Stomach smooth muscle (tissue), 2 donors: ENCODE measurements around the gene POLR2M.

Experiments used
- H3K27ac ChIP-seq: one replicate; pipeline ENCODE4 v1.7.0; 2013; ENCODE audit warnings: mild to moderate bottlenecking, low read length, inconsistent platforms
- H3K27me3 ChIP-seq, 2 donors: one replicate each; pipeline ENCODE4 v1.7.0; 2013; ENCODE audit warnings: low read length in 2 of 2; ENCODE audit not compliant: insufficient read depth in 2 of 2, control insufficient read depth in 1 of 2
- H3K36me3 ChIP-seq, 2 donors: one replicate each; pipeline ENCODE4 v1.7.0; 2013; ENCODE audit warnings: low read length in 2 of 2; ENCODE audit not compliant: control insufficient read depth in 2 of 2, insufficient read depth in 2 of 2
- H3K4me1 ChIP-seq: one replicate; pipeline ENCODE4 v1.7.0; 2013; ENCODE audit warnings: low read length; ENCODE audit not compliant: control insufficient read depth, insufficient read depth
- H3K4me3 ChIP-seq, 2 donors: one replicate each; pipeline ENCODE4 v1.7.0; 2013; ENCODE audit warnings: low read length in 2 of 2
- H3K9ac ChIP-seq, 2 donors: one replicate each; pipeline ENCODE4 v1.7.0; 2013; ENCODE audit warnings: low read length in 2 of 2, mild to moderate bottlenecking in 1 of 2
- H3K9me3 ChIP-seq, 2 donors: one replicate each; pipeline ENCODE4 v1.7.0; 2013; ENCODE audit warnings: low read length in 2 of 2; ENCODE audit not compliant: control insufficient read depth in 2 of 2
- donor health status: healthy.
- donor health status: Pancreatic carcinoma.

The POLR2M gene

DNA sequence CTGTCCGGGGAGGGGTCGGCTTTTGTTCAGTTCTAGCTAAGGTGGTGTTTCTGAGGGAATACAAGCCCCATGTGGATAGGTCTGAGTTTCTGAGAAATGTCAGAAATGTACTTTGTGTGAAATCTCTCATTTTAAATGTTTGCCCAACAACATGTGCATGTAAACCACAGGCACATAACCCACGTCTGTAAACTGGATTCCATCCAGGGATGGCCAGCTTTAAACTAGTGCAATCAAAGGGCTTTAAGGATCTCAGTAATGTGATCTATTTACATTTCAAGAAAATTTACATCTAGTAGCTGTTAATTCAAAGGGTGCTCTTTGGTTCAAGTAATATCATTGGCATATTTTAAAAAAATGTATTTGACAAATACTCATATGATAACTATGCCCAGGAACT lies 52.0 kb downstream of the POLR2M start:
- Histone ChIP-seq H3K36me3 (no peaks in the 10 kb centered on the region), H3K27ac (no peak overlapping the region), H3K9ac (no peak overlapping the region), H3K4me1 (no peaks in the 10 kb centered on the region), H3K27me3 (no peaks in the 10 kb centered on the region), H3K9me3 (no peaks in the 10 kb centered on the region), H3K4me3 (no peak overlapping the region)

DNA sequence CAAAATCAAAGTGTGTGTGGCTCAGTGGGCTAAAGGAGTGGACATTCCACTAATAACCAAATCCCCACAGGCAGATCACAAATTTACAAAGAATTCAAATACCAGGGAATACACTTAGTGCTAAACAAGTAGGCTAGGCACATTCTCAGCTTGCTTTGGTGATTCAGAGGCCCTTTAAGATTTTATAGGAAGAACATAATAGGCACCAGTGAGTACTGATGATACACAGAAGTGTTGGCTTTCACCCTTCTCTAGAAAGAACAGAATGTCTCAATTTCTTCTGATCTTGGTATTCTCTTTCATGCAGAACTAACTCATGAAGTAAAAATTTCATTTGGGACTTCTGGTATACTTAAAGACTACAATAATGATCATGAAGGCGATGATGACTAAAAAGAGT lies 55.0 kb downstream of the POLR2M start:
- no peak overlapping the region for H3K9ac ChIP-seq
- no peaks in the 10 kb centered on the region for H3K9me3 ChIP-seq
- no peaks in the 10 kb centered on the region for H3K4me1 ChIP-seq
- H3K27me3 ChIP-seq, result no peaks in the 10 kb centered on the region
- H3K4me3 ChIP-seq, result no peak overlapping the region
- no peak overlapping the region for H3K27ac ChIP-seq
- H3K36me3 ChIP-seq, result no peaks in the 10 kb centered on the region

DNA sequence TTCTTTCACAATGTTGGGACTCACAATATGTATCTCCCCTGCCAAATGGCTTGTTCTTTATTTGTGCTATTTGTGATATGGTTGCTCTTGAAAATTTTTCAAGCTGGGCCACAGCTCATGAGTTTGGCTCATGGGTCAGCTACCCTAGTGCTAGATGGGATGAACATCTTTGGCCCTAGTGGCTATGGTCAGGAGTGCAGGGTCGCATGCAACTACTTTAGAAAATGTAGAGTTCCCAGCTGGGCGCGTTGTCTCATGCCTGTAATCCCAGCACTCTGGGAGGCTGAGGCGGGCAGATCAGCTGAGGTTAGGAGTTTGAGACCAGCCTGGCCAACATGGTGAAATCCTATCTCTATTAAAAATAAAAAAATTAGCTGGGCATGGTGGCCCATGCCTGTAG lies 55.8 kb downstream of the POLR2M start:
- no peaks in the 10 kb centered on the region for H3K27me3 ChIP-seq

DNA sequence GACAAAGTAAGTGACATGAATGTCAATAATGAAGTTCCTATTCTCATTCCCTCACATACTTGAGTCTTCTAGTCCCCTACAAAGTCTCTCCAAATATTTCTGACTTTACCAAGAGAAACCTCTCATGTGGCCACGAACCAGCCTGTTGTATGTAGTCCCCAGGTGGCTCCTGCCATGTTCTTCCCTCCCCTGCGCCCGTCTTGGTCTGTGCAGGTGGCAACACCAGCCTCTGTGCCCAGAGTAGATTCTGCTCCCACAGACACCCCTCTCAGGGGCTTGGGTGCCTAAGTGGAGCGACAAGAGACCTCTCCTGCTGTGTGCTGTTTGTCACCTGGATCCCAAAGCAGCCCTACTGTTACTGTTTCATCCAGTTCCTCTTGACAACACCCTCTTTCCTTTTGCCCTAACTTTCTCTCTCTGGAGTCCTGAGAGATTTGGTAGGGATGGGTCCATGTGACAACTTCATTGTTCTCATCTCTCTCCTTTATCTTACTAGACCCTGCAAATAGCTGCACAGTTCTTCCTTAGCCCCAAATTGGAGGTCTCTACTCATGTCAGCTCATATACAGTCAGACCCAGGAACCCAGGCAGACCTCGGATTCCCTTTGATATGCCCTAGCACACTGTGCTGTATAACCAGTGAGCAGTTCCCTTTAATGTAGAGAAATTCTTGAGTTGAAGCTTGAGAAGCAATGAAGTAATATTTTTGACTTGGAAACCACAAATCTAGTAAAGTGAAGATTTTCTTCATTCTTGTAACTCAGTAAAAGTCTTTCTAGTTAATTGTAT lies 56.9 kb downstream of the POLR2M start:
- H3K9ac ChIP-seq, result no peak overlapping the region
- H3K27me3 ChIP-seq, result no peaks in the 10 kb centered on the region
- H3K4me1 ChIP-seq, result no peaks in the 10 kb centered on the region

More for the DNA sequence above, 55.8 kb downstream of the POLR2M start:
- Histone ChIP-seq H3K27ac (no peak overlapping the region), H3K36me3 (no peaks in the 10 kb centered on the region), H3K9ac (no peak overlapping the region), H3K4me3 (no peak overlapping the region), H3K9me3 (no peaks in the 10 kb centered on the region), H3K4me1 (no peaks in the 10 kb centered on the region)

More for the DNA sequence above, 56.9 kb downstream of the POLR2M start:
- Histone ChIP-seq H3K4me3 (no peak overlapping the region), H3K27ac (no peak overlapping the region), H3K36me3 (no peaks in the 10 kb centered on the region), H3K9me3 (no peaks in the 10 kb centered on the region)
